ENCODE data around the gene HCN3.

GRCh38 chr1:155308493-155309422 is 31.5 kb downstream of the HCN3 start, which contains the start of gene FDPS:
- no peak for TF ChIP-seq NR2C2 (CRISPR knock-in tag; IDR thresholded peaks at IDR 0.05)
- TF ChIP-seq ATF6 (CRISPR knock-in tag; IDR thresholded peaks at IDR 0.05): no peak
